ENCODE results near the gene CDK5R2.
A peak's percentile ranks its signal among the peaks of the same experiment; 100 is the strongest.

Gene CDK5R2

DNA sequence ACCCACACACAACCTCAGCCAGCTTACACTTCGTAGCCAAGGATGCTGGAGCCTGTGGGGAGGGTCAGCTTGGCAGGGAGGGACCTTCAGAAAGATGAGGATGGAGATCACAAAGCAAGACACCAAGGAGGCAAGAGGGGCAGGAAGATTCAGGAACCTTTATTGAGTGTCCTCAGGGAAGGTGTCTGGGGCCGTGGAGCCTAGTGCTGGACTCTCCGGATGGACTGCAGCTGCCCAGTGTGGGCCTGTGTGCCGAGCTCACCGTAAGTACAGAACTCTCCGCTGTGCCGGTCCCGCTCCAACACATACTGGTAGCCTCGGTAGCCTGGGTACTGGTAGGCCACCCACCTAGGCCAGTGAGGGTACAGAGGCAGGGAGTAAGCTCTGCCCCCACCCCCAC is 30.6 kb downstream of the CDK5R2 start:
- no peak for DNase-seq (ENCODE audit: low read depth)

DNA sequence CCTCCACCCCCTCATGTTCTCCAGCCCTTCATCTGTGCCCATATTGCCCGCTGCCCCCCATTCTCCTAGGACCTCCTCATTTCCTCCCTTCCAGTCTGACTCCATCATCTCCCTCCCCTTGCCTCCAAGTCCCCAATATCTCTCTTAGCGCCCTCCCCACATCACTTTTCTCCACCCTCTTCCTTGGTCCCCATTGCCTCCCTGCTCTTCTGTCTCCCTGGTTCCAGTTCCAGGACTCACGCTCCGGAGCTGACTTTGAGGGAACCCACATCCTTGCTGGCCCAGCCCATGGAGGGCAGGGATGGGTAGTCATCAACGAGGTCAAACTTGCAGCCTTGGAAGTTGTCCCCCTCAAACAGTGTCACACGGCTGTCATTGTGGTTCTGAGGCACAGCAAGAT is 31.1 kb downstream of the CDK5R2 start:
- DNase-seq (ENCODE audit: low read depth) = no peak

DNA sequence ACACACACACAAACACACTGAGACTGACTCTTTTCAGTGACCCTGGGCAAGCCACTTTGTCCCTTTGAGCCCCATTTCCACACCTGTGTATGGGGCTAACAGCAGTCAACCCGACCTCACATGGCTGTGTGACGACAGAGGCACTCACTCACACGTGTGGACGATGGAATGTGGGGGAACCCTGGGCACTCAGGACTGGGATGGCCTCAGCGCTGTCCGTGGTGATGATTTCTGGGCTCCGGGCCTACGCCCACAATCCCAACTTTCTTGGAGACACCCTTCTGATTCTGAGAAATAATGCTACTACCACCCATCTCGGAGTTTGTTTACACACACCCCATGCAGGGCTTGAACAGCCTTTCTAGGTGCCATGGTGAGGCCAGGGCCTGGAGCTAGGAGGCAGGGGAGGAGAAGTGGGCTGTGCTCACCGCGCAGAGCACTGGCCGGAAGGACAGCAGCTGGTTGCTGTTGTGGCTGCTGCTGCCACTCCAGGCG is 32.3 kb downstream of the CDK5R2 start:
- DNase-seq (ENCODE audit: low read depth) = no peak

DNA sequence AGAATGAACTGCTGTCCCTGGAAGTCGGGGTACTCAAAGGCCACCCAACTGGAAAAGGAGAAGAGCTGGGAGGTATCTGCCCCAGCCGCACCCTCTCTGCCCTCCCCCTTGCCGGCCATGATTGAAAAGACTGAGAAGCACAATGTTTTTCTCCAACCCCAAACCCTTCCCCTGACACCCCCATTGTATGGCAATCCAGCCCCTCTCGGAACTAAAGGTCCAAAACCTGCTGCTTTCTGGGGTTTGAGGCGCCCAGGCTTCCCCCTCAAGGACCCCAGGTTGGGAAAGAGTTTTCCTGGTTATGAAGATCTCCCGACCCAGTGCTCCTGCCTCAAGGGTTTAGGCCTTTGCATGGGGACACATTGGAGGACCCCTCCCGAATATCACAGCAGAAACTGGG is 32.7 kb downstream of the CDK5R2 start:
- DNase-seq (ENCODE audit: low read depth) = no peak

DNA sequence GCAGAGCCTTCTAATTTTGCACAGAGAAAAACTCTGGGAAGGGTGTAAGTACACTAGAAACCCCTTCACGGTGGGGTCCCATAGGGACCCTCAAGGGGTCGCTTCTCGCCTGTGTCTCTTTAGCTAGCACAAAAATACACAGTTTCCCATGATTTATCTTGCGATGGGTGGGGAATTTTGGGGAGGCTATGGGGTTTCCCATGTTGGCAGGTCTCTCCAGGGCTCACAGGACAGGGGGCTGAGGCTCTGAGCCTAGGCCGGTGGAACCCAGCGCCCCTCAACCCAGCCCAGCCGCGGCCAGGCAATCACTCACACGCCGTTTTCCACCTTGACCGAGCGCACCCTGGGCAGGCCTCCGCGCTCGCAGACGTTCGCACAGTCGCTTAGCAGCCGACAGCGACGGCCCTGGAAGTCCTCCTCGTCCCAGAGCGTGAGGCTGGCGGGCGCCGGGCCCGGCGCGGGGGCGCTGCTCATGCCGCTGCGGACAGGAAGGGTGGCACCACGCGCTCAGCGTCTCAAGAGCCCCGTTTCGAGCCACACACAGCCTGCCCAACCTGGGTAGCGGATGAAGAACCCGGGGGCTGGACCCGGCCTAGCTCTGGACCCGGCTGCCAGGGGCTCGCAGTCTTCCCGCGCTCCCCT is 33.4 kb downstream of the CDK5R2 start:
- DNase-seq (ENCODE audit: low read depth) = no peak

DNA sequence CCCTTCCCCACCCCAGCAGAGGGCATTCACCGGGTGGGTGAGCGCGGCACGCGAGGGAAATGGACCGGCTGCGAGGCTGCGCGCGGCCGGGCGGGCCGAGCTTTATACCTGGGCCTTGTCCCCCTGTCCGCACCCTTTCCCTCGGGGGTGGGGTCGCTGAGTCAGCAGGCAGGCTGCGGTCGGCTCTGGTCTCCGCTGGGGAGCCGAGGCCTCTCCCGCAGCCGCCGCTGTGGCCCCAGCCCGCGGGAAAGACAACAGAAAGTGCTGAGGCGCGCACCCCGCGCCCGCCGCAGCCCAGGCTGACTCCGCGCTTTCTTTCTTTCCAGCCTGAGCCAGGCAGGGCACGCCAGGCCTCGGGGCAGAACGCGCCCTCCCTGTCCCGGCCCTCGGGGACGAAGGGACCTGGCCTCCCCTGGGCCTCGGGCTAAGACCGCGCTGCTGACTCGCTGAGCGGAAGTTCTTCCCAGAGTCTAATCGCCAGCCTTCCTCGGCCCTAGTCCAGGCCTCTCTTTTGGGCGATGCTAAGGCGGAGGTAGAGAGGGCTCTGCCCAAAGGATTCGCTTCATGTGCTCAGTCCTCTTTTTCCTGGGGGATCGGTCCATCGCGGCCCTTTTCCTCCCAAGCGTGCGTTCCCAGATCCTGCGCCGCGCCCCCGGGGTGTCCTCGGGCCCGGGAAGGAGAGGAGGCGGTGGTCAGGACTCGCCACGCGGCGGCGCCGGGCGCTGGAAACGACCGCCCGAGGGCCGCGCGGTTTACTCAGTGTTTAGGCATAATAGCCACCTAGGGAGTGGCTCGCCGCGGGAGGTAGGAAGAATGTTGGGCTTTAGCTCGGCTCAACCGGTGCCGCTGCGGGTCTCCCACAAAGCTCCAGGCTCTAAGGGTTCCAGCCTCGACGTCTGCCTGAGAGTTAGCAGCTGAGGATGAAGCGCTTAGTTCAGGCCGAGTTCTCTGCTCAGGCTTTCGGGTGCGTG is 34.2 kb downstream of the CDK5R2 start, which contains the start of gene CRYBA2:
TSS of gene CRYBA2 (minus strand) at position 78 of the 971 bp plus-strand sequence. CDS start 246 bp downstream, outside the sequence.
- no peak for DNase-seq (ENCODE audit: low read depth)

DNA sequence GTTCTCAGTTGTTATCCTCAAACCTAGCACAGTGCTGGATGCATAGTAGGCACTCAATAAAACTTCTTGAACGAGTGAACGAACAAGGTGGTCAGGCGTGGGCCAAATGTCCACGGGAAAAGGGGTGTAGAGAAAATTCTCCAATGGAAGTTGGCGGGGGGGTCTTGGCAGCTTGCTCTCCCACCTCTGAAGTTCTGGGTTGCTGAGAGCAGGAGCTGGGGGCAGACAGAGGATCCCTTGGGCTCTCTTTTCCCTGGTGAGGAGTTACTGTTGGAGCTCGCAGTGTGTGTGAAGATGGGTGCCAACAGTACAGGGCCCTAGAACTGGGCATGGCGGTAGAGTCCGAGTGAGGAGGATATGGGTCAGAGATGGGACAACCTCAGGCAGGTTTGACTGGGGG is 36.1 kb downstream of the CDK5R2 start:
- no peak for DNase-seq (ENCODE audit: low read depth)

DNA sequence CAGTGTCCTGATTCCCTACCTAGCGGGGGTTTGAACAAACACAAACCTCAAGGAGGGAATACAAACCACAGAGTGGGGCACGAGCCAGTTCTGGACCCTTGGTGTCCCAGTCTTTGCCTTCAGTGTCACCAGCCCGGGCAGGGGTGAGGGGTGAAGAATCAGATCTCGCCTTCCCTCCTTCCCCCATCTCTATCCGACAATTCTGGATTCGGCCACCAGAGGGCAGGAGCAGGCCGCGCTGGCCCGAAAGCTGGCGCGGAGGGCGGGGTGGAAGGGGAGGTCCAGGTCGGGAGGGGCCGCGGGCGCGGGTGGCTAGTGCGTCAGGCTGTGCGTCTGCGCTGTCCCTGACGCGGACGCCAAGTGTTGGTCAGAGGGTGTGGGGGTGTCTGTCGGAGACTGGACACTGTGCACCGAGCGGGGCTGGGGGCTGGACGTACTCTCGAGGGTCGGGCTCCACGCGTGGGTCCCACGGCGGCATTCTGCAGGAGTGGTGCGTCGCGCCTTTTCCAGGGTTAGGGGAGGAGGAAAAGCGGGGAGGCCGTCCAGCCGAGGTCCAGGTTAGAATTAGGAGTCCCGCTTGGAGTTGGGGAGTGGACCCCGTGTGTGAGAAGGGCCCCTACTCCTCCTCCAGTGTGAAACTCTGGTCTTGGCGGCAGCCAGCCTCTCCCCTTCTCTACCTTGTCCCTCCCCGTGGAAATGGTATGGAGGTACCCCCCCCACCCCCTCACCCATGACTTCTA is 36.7 kb downstream of the CDK5R2 start:
- peak; percentile 67 for DNase-seq (ENCODE audit: low read depth)

DNA sequence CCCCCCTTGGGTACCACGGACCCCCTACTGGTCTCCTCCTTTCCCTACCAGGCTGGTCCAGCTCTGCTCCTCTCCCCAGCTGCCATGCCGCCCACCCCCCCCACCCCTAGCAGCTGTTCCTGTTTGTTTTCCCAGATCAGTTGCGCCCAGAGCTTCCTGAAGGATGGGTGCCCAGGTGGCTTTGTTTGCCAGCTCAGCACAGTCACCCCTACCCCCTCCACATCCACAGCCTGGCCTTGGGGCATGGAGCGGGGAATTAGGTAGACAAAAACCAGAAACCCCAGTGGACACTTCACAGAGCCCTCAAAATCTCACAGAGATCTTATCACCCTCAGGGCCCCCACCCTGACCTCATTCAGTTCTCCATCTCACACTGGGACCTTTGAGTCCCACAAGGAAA is 37.5 kb downstream of the CDK5R2 start:
- DNase-seq (ENCODE audit: low read depth) = no peak

DNA sequence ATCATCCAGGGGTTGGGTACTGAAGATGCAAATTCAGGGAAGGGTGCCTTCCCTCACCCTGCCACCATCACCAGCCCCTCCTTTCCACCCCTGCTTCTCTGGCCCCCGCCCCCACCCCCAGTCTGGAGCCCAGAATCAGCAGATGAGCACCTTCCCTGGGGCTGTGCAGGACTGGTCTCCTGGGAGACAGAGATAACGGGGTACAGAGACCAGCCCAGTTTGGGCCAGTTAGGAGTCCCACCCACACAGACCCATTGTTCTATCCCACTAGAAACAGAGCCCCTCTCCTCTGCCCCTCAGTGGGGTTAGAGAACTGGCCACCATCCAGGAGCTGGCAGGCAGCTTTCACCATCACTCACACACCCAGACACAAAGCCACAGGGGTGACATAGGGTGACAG is 38.3 kb downstream of the CDK5R2 start:
- no peak for DNase-seq (ENCODE audit: low read depth)

DNA sequence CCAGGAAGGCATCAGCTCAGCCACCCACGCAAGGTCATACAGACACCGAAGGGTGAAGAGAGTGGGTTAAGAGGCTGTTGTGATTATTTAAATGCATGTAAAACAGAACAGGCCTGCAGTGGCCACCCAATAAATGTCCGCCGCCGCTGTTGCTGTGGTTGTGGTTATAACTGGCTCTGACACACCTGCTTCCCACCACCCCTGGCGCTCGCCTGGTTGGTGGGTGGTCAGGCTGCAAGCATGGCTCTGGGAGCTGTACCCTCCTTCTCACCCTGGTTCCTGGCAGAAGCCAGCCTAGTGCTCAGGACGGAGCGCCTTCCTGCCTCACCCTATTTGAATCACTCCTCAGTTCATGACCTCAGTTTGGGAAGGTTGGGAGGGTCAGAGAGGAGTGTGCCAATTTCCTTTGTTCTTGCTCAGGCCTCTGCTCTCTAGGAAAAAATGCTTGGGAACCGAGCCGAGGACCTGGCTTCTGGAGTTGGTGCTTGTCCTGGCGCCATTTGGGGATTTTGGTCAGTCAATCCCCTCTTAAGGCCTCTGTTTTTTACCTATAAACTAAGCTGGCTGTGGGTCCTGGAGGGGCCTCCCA is 39.0 kb downstream of the CDK5R2 start:
- DNase-seq (ENCODE audit: low read depth) = no peak

DNA sequence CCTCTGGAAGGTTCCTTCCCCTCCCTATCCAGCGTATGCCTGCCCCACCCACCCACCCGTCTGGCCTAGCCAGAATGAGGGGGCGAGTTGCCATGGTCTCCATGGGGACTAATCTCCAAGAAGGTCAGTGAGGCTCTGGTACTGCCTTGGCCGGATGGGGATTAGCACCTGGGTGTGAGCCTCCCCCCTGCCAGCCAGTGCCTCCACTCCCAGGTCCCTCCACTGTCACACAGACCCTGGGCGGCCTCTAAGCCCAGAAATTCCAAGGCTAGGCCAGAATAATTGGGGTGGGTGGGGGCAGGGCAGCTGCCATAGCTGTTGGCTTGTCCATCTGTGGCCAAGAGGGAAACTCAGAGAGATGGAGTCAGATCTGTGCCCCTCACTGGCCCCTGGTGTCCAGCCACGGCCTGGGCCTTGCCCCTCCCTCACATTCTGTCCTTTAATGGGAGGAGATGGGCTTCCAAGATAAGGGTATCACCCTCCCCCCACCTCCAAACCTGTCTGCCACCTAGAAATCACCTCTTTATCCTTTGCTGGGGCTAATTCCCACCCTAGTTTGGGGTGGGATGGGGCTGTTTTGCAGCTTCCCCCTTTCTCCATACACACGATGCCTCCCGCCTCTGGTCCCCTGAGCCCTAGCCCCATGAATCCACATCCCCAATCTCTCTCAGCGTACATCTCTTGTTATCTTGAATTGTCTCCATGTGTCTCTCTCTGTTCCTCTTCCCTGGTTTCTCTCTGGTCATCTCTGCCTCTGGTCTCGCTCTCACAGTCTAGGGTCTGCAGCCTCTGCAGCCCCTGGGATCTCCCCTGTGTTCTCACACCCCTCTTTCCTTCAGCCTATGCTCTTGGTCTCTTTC is 39.8 kb downstream of the CDK5R2 start:
- DNase-seq (ENCODE audit: low read depth) = no peak

DNA sequence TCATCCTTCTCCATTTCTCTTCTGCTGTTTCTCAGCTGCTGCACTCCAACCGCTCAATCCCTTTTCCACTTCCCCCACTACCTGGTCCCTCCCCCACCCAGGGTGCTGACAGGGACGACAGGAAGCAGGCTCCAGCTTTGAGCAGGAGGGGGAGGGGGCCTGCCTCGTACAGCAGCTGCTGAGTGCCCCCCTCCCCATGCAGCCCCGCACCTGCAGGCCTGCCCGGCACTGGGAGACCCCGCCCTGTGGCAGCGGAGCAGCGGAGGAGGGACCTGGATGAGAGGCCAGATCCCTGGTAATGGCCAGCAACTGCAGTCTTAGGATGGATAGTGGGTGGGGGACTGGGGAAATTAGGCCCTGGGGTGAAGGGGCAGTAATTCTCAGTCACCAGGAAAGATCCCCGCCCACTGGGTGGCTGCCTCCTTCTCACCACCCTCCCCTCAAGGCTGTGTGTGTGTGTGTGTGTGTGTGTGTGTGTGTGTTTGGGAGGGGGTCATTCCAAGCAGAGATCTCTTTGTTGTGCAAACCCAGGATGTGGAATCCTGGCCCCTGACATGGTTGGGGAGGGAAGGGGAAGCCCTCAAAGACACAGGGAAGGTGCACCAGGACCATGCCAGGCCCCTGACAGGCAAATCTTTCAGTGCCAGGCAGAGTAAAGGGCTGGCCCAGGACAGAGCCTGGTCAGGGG is 40.6 kb downstream of the CDK5R2 start:
- DNase-seq (ENCODE audit: low read depth) = no peak

DNA sequence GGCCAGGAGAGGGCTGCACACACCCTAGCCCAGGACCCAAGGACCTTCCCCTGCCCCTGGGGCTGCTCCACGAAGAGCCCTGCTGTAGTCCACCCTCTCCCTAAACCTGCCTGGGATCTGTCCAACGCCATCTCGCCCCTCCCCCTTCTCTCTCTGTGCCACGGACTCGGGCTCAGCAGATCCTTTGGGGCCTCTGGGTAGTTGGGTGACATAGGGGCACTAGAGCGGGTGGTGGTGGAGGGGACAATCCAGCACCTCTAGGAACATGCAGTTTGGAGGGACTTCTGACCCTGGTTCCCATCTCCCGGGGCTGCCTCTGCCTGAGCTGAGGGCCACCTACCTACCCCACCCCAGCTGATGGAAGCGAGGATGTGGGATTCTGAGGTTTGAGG is 41.1 kb downstream of the CDK5R2 start:
- DNase-seq (ENCODE audit: low read depth) = no peak

DNA sequence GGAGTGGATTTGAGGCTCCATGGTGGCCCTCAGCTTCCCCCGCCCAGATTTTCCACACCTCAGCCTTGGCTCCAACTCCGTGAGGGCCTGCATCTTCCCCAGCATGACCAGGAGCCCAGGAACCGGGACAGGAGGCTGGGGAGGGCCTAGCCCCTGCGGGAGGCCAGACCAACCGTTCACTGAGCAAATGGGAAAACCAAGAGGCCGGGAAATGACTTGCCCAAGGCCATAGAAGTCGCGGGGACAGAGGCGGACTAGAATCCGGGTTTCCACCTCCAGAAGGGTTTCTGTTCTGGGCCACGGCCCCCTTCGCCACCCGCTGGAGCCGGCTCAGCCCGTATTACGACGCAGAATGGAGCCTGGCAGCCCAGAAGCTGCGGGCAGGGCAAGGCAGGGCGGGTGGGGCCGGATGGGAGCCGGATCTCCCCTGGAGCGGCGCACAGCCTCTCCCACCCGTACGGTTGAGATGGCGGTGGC is 41.7 kb downstream of the CDK5R2 start:
- DNase-seq (ENCODE audit: low read depth) = no peak

DNA sequence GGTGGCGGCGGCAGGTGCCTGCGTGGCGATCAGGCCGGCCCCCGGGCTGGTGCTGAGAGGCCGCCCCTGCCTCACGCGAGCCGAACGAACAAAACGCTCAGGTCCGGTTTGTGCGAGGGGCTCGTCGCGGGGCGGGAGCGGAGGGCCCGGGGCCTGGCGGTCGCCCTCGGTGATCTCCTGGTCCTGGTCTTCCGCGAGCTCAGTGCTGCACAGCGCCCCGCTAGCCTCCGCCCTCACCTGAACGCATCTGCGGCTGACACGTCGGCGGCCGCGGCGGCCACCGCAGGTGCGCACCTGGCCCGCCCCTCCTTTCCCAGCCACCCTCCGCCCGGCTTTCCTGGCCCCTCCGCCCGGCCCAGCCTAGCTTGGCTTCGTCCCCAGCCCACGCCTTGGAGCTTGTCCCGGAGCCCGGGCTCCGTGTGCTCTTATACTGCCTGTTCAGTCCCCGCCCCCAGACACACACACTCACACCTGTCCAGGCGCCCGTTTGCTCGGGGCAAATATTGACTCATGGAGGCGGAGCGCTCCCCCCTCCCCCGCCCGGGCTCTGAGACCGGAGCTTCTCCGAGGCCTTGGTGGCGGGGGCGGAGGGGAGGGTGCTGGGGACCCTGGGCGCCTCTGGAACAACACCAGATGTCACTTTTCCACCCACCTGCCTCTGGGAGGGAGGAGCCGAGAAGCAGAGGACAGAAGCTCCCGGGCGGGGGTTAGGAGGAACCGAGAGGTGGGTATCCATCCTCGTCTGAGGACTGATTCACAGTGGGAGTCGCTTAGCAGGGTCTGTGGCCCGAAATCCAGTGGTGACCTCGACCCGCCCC is 42.3 kb downstream of the CDK5R2 start:
- DNase-seq (ENCODE audit: low read depth) = no peak

DNA sequence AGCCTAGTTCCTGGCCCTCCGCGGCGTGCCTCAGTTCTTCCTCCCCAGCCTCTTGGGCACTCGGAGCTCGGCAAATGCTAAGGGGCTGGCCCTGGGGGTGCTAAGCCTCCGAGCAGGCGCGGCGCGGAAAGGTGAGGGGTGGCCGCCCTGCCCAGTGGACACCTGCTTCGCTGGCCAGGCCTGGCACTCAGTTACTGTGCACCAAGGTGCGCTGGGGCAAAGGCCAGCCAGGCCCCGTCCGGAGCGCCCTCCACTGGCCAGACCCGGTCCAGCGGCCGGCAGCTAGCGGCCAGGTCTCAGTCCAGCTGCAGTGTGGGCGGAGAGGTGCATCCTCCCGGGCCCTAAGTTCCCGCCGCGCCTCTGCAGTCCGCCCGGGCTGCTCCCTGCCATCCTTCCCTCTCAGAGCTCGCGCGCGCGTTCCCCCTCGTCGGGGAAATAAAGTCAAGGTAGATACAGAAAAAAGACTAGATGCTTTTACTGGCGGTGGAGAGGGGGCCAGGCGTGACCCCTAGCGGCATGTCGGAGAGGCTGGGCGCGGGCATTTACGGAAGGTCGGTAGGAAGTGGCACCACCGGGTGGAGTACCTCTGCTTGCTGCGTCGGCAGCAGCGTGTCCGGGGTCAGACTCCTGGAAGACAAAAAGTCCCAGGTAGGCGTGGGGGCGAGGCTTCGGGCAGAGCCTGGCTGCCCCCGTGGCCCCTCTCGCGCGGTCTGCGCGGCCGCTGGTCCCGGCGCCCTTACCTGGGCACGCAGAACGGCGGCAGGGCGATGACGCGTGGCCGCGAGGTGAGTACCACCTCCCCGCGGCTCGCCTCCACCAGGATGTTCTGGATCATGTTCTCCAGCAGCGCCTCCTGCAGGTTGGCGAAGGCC is 43.2 kb downstream of the CDK5R2 start:
- no peak for DNase-seq (ENCODE audit: low read depth)

DNA sequence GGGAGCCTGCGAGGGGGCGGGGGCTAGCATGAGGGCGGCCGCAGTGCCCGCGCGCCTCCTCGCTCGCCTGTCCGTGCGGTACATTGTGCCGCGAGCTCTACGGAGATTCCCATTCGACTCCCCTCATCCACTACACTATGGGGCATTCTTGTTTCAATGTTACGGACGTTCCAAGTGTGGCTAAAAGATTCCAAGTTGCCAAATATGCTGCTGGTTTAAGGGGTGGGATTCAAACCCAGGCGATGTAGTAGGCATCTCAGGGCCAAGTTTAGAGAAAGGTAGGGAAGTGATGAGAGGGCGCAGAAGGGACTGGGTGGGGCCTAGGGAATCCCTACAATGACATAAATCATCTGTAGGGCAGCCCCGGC is 43.8 kb downstream of the CDK5R2 start:
- DNase-seq (ENCODE audit: low read depth) = no peak

DNA sequence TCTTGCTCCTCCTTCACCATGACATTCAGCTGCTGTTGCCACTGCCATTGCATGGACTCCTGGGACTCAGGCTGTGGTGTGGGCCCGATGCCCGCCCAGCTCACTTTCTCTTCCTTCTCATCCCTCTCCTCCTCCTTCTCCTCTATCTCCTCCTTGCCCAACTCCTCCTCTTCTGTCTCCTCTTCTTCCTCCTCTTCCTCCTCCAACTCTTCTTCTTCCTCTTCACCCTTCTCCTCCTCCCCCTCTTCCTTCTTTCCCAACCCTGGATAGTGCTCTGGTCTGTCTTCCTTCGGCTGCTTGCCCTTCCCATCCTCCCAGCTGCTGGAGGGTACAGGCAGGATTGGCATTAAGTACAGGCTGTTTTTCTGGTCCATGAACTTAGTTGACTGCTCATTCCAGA is 44.5 kb downstream of the CDK5R2 start:
- DNase-seq (ENCODE audit: low read depth) = no peak

Measured in stimulated activated CD8-positive, alpha-beta memory T cell treated with anti-CD3 and anti-CD28 coated beads, Interleukin-15, amount 100 ng/mL, for 1 hour (primary cell).